Measurements from ENCODE around the gene ZNF554. TPM values are rescaled to one million over a fixed set of nuclear protein-coding genes. Genes with fewer than 3 reads are reported as not detected.

The ZNF554 gene
- total and polyA plus RNA-seq, 2 experiments from 2014 or later: 4.0 to 5.5 TPM

DNA sequence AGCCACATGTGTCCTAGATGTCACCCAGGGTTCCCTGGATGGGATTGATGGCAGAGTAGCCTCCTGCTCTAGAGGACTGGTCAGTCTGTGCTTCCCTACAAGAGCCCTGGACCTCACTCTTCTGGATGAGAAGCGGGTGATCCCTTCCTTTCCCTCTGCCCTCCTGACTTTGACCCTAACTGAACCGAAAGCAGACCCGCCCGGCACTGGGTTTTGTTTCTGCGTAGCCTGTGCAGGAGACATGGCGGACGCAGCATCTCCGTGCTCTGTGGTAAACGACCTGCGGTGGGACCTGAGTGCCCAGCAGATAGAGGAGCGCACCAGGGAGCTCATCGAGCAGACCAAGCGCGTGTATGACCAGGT, 29.5 kb upstream of the ZNF554 start:
- Histone ChIP-seq H3K4me2 (no peak overlapping the region), H3K27me3 (no peaks in the 10 kb centered on the region), H3K27ac (no peak overlapping the region), H3K4me3 (no peak overlapping the region), H2AFZ (no peak overlapping the region), H3K9me3 (ENCODE audit: low read depth) (no peaks in the 10 kb centered on the region), H3K4me1 (ENCODE audit: insufficient read depth) (peaks cover 6% of the 10 kb centered on the region), H3K9me2 (replicated peaks; ENCODE audit: insufficient read depth) (no peaks in the 10 kb centered on the region), H3K36me3 (replicated peaks; ENCODE audit: insufficient read depth, low read depth) (no peaks in the 10 kb centered on the region), H3K79me2 (peaks cover 36% of the 10 kb centered on the region), H4K20me1 (ENCODE audit: insufficient read depth, poor library complexity, severe bottlenecking) (no peaks in the 10 kb centered on the region)
- TF ChIP-seq, protein P1, sequence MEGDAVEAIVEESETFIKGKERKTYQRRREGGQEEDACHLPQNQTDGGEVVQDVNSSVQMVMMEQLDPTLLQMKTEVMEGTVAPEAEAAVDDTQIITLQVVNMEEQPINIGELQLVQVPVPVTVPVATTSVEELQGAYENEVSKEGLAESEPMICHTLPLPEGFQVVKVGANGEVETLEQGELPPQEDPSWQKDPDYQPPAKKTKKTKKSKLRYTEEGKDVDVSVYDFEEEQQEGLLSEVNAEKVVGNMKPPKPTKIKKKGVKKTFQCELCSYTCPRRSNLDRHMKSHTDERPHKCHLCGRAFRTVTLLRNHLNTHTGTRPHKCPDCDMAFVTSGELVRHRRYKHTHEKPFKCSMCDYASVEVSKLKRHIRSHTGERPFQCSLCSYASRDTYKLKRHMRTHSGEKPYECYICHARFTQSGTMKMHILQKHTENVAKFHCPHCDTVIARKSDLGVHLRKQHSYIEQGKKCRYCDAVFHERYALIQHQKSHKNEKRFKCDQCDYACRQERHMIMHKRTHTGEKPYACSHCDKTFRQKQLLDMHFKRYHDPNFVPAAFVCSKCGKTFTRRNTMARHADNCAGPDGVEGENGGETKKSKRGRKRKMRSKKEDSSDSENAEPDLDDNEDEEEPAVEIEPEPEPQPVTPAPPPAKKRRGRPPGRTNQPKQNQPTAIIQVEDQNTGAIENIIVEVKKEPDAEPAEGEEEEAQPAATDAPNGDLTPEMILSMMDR (IDR thresholded peaks at IDR 0.05; ENCODE audit: poor library complexity): no peak
- TF ChIP-seq EZH2phosphoT487 (IDR thresholded peaks at IDR 0.05; ENCODE audit: low read depth, severe bottlenecking, unreplicated experiment) (no peak), EZH2 (IDR thresholded peaks at IDR 0.05; ENCODE audit: borderline replicate concordance) (no peak)
- WGBS (ENCODE audit: low lambda C conversion rate, missing lambda C conversion rate): 90% methylated on average over 13 of the region's 14 CpGs
- DNase-seq (ENCODE audit: low spot score): no peak

DNA sequence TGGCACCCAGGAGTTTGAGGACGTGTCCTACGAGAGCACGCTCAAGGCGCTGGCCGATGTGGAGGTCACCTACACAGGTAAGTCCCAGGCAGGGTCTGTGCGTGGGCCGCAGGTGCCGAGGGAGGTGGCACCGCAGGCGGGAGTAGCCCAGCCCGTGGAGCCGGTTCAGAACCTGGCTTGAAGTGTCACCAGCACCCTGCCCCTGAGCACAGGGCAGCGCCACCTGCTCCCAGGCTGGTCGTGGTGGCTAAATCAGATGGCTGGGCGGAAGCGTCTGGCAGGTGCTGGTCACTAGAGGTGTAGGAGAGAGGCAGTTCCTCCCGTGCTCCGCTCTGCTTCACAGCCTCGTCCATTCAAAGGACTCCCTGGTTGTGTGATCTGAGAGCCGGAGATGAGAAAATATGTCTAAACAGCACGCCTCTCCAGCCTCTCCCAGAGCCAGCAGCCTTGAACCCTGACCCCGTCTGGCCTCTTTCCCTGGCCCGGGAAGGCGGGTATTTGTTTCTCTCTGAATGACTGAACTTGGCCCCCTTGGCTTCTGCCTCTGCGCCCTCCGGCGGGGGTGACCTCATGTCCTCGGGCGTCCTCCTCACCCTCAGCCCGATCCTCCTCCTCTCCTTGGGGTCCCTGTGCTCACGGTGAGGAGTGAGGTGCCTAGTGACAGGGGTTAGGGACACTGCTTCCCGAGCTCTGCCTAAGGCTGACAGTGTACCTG, 29.0 kb upstream of the ZNF554 start:
- H3K27me3 ChIP-seq: no peaks in the 10 kb centered on the region
- no peaks in the 10 kb centered on the region for H3K9me2 ChIP-seq (replicated peaks; ENCODE audit: insufficient read depth)
- no peaks in the 10 kb centered on the region for H3K9me3 ChIP-seq (ENCODE audit: low read depth)
- no peak overlapping the region for H3K4me2 ChIP-seq
- peaks cover 6% of the 10 kb centered on the region for H3K4me1 ChIP-seq (ENCODE audit: insufficient read depth)
- no peak overlapping the region for H3K27ac ChIP-seq
- TF ChIP-seq EZH2phosphoT487 (IDR thresholded peaks at IDR 0.05; ENCODE audit: low read depth, severe bottlenecking, unreplicated experiment) (no peak), EZH2 (IDR thresholded peaks at IDR 0.05; ENCODE audit: borderline replicate concordance) (no peak)
- TF ChIP-seq, protein P1 (IDR thresholded peaks at IDR 0.05; ENCODE audit: poor library complexity): no peak
- no peak overlapping the region for H2AFZ ChIP-seq
- H4K20me1 ChIP-seq (ENCODE audit: insufficient read depth, poor library complexity, severe bottlenecking): no peaks in the 10 kb centered on the region
- 90% methylated on average over 32 of the region's 32 CpGs for WGBS (ENCODE audit: low lambda C conversion rate, missing lambda C conversion rate)
- H3K79me2 ChIP-seq: peaks cover 34% of the 10 kb centered on the region
- no peaks in the 10 kb centered on the region for H3K36me3 ChIP-seq (replicated peaks; ENCODE audit: insufficient read depth, low read depth)
- H3K4me3 ChIP-seq: no peak overlapping the region
- no peak for DNase-seq (ENCODE audit: low spot score)

DNA sequence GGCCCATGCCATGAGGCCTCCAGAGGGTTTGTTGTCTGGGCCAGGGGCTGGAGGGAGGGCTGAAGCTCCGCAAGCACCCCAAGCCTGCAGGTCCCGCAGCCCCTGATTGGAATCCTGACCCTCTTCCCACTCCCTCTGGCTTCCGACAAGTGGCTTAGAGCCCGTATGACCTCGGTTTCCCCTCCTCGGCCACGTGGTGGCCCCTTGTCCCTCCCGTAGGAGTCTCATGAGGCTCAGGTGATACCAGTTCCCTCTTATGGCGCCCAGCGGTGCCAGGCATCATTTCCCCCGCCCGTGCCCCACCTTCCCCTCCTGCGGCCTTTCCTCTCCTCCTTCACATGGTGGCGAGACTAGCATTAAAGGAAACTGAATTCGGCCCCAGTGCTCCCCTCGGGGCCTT, 28.2 kb upstream of the ZNF554 start:
- no peak for DNase-seq (ENCODE audit: low spot score)
- no peaks in the 10 kb centered on the region for H3K9me3 ChIP-seq (ENCODE audit: low read depth)
- no peaks in the 10 kb centered on the region for H3K27me3 ChIP-seq
- WGBS (ENCODE audit: low lambda C conversion rate, missing lambda C conversion rate): 93% methylated on average over 16 of the region's 16 CpGs
- no peaks in the 10 kb centered on the region for H4K20me1 ChIP-seq (ENCODE audit: insufficient read depth, poor library complexity, severe bottlenecking)
- no peaks in the 10 kb centered on the region for H3K9me2 ChIP-seq (replicated peaks; ENCODE audit: insufficient read depth)
- H3K36me3 ChIP-seq (replicated peaks; ENCODE audit: insufficient read depth, low read depth): no peaks in the 10 kb centered on the region
- H2AFZ ChIP-seq: no peak overlapping the region
- TF ChIP-seq, protein P1 (IDR thresholded peaks at IDR 0.05; ENCODE audit: poor library complexity): no peak
- TF ChIP-seq EZH2 (IDR thresholded peaks at IDR 0.05; ENCODE audit: borderline replicate concordance) (no peak), EZH2phosphoT487 (IDR thresholded peaks at IDR 0.05; ENCODE audit: low read depth, severe bottlenecking, unreplicated experiment) (no peak)
- no peak overlapping the region for H3K4me2 ChIP-seq
- H3K4me3 ChIP-seq: no peak overlapping the region
- peaks cover under 1% of the 10 kb centered on the region for H3K4me1 ChIP-seq (ENCODE audit: insufficient read depth)
- peaks cover 27% of the 10 kb centered on the region for H3K79me2 ChIP-seq
- H3K27ac ChIP-seq: no peak overlapping the region

Data from hepatocyte (in vitro differentiated cells).